ENCODE results near the gene AK5.

AK5 gene

GRCh38 chr1:77489910-77490309 lies 208.1 kb downstream of the AK5 start:
- H3K36me3 ChIP-seq = no peaks in the 10 kb centered on the region
- no peaks in the 10 kb centered on the region for H3K27me3 ChIP-seq
- no peaks in the 10 kb centered on the region for H3K4me1 ChIP-seq
- DNase-seq = no peak
- H3K9me3 ChIP-seq = no peaks in the 10 kb centered on the region
- no peak overlapping the region for H3K4me3 ChIP-seq (ENCODE audit: low read depth, low read length)
- no peak for TF ChIP-seq CTCF (IDR thresholded peaks at IDR 0.05; ENCODE audit: low read depth, low read length)

DNA sequence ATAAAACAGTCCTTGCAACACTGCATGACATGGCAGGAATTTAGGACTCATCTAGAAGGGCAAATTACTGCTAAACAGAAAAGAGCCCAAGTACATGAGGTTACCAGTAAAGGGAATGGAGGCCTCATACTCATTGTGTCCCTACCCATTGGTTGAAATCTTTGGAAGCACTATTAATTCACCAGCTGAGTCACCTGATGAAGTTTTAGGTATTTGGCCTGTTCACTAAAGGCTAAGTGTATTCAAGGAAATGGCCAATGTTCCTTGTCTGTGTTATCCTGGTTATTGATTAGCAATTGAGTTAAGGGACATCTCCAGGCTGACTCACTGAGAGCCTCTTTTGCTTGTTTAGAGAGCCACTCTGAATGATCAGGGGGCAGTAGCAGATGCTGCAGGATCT lies 212.2 kb downstream of the AK5 start:
- H3K36me3 ChIP-seq = no peaks in the 10 kb centered on the region
- no peak for TF ChIP-seq CTCF (IDR thresholded peaks at IDR 0.05; ENCODE audit: low read depth, low read length)

GRCh38 chr1:77498918-77499317 lies 217.1 kb downstream of the AK5 start:
- H3K4me1 ChIP-seq = no peaks in the 10 kb centered on the region
- H3K36me3 ChIP-seq = no peaks in the 10 kb centered on the region
- H3K4me3 ChIP-seq (ENCODE audit: low read depth, low read length) = no peak overlapping the region
- no peaks in the 10 kb centered on the region for H3K9me3 ChIP-seq
- DNase-seq = no peak
- H3K27me3 ChIP-seq = no peaks in the 10 kb centered on the region
- no peak for TF ChIP-seq CTCF (IDR thresholded peaks at IDR 0.05; ENCODE audit: low read depth, low read length)

More for the DNA sequence above, 212.2 kb downstream of the AK5 start:
- no peaks in the 10 kb centered on the region for H3K4me1 ChIP-seq
- DNase-seq = no peak
- no peak overlapping the region for H3K4me3 ChIP-seq (ENCODE audit: low read depth, low read length)
- H3K27me3 ChIP-seq = no peaks in the 10 kb centered on the region
- H3K9me3 ChIP-seq = no peaks in the 10 kb centered on the region

DNA sequence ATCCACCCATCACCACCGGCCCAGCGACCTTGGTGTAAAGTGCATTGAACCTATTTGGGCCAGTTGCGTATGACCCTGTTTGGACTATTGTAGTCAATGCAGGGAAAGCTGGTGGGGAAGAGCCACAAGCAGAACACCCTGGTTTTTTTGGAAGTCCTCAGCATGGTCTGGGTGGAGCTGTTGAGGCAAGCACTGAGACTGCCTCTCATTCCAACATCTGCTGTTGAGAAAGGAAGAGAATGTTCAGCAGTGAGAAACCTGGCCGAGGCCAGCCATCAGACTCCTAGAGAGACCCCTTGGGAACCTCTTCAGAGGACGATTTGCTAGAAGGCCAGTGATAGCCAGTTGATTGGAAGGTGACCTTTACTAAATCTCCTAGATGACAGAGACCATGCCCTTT lies 217.6 kb downstream of the AK5 start:
- TF ChIP-seq CTCF (IDR thresholded peaks at IDR 0.05; ENCODE audit: low read depth, low read length) = no peak
- Histone ChIP-seq H3K27me3 (no peaks in the 10 kb centered on the region), H3K4me3 (ENCODE audit: low read depth, low read length) (no peak overlapping the region), H3K9me3 (no peaks in the 10 kb centered on the region), H3K36me3 (no peaks in the 10 kb centered on the region), H3K4me1 (no peaks in the 10 kb centered on the region)
- DNase-seq = no peak

DNA sequence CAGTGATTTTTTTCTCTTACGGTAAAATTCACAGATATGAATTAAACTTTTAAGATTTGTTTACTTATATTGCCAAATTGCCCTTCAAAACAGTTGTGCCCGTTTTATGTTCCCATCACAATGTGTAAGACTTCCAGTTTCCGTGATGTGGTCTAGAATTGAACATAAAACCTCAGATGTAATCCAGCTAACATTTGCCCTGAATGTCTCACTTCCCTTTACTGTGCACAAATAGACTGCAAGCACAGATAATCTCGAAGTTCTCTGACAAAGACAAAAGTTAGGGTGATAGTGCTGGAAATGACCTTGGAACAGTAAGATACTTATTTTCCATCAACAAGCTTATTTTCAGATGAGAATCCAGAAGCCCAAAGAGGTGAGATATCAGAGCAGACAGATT lies 223.2 kb downstream of the AK5 start:
- Histone ChIP-seq H3K36me3 (no peaks in the 10 kb centered on the region), H3K4me3 (ENCODE audit: low read depth, low read length) (no peak overlapping the region), H3K4me1 (no peaks in the 10 kb centered on the region), H3K9me3 (no peaks in the 10 kb centered on the region), H3K27me3 (no peaks in the 10 kb centered on the region)
- TF ChIP-seq CTCF (IDR thresholded peaks at IDR 0.05; ENCODE audit: low read depth, low read length) = no peak
- DNase-seq = no peak

DNA sequence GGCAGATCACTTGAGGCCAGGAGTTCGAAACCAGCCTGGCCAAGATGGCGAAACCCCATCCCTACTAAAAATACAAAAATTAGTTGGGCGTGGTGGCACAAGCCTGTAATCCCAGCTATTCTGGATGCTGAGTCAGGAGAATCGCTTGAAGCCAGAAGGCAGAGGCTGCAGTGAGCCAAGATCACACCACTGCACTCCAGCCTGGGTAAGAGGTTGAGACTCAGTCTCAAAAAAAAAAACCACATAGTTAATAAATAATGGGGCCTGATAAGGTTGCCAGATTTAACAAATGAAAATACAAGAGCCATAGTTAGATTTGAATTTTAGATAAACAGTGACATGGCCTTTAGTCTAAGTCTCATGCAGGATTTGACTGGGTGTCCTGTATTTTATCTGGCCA lies 225.0 kb downstream of the AK5 start:
- no peak overlapping the region for H3K4me3 ChIP-seq (ENCODE audit: low read depth, low read length)
- no peaks in the 10 kb centered on the region for H3K27me3 ChIP-seq
- no peak for TF ChIP-seq CTCF (IDR thresholded peaks at IDR 0.05; ENCODE audit: low read depth, low read length)
- no peaks in the 10 kb centered on the region for H3K4me1 ChIP-seq
- no peak for DNase-seq
- H3K36me3 ChIP-seq = no peaks in the 10 kb centered on the region
- no peaks in the 10 kb centered on the region for H3K9me3 ChIP-seq
